K562 (cell line): ENCODE data around the gene PTPRZ1. TPM values are rescaled to one million over a fixed set of nuclear protein-coding genes. Genes with fewer than 3 reads are reported as not detected.

ENCODE experiments used
- ATAC-seq: fragments of 200-7000 bp; cut with Tn5 transposase; 3 replicates; pipeline ENCODE4 v1.9.1; 2020; ENCODE audit warnings: moderate library complexity
- BruUV-seq: library from RNA; stranded (reverse); fragments of 400-500 nt; replicated peaks from 2 replicates; lab custom pipeline; 2021; lab: Mats Ljungman, UMichigan
- CTCF ChIA-PET: fragments of 300-600 bp; formaldehyde crosslinking; extraction: SDS; loops from one replicate; lab custom pipeline; 2021; ENCODE audit warnings: low intra/inter-chr PET ratio; lab: Yijun Ruan, JAX
- POLR2A ChIA-PET: fragments of 300-600, 350-650 bp; sonication (Branson Sonifier 250); formaldehyde crosslinking; extraction: SDS; loops from one replicate; lab custom pipeline; 2021; ENCODE audit warnings: antibody characterized with exemption, inconsistent platforms; lab: Yijun Ruan, JAX
- DNase-seq, 4 experiments: peaks; one replicate each; pipeline versions ENCODE4 v3.0.0 to v3.0.0-alpha.2; 2011 to 2018; ENCODE audit warnings: low spot score in 3 of 4, mixed read lengths in 3 of 4; ENCODE audit errors: extremely low read depth in 1 of 4
- FAIRE-seq: peaks from 2 replicates; lab custom pipeline; 2011; peaks lifted over from hg19 to GRCh38; lab: Jason Lieb, UNC
- H2AFZ ChIP-seq: 2 replicates; pipeline ENCODE4 v1.6.0; 2011; ENCODE audit warnings: low read depth, low read length, control low read depth, inconsistent platforms
- H3K27ac ChIP-seq: fragments of 200-600 bp; 3 replicates; pipeline ENCODE4 v1.8.0; 2011; ENCODE audit warnings: low read depth, mild to moderate bottlenecking, control low read depth, inconsistent platforms, low read length, moderate library complexity, mixed read lengths; ENCODE audit errors: extremely low read depth
- H3K27me3 ChIP-seq, 2 experiments: fragments of 300-600 bp in 1 of 2; 2 replicates in 1 of 2; 3 replicates in 1 of 2; pipeline versions ENCODE4 v1.6.0 to v1.8.0; 2011; ENCODE audit warnings: inconsistent platforms in 2 of 2, low read length in 2 of 2, mild to moderate bottlenecking in 1 of 2, mixed read lengths in 1 of 2, moderate library complexity in 1 of 2; ENCODE audit not compliant: control insufficient read depth in 2 of 2, insufficient read depth in 2 of 2
- H3K36me3 ChIP-seq: fragments of 300-600 bp; 3 replicates; pipeline ENCODE4 v1.8.0; 2011; ENCODE audit warnings: mild to moderate bottlenecking, low read length, inconsistent platforms; ENCODE audit not compliant: control insufficient read depth, insufficient read depth
- H3K4me1 ChIP-seq, 2 experiments: fragments of 200-600 bp in 1 of 2; replicated peaks in 1 of 2; 2 replicates in 1 of 2; 3 replicates in 1 of 2; pipeline versions ENCODE4 v1.5.1 to v1.8.0; 2011; ENCODE audit warnings: inconsistent platforms in 2 of 2, low read length in 2 of 2, mild to moderate bottlenecking in 1 of 2, mixed read lengths in 1 of 2, moderate library complexity in 1 of 2; ENCODE audit not compliant: control insufficient read depth in 2 of 2, insufficient read depth in 2 of 2
- H3K4me2 ChIP-seq: 2 replicates; pipeline ENCODE4 v1.6.1; 2011; ENCODE audit warnings: low read length, control low read depth, inconsistent platforms, mixed read lengths; ENCODE audit not compliant: insufficient read depth
- H3K4me3 ChIP-seq: fragments of 200-600 bp; sonication (generic), shearing (Covaris generic); 2 replicates; pipeline ENCODE4 v1.5.1; 2016; ENCODE audit warnings: control low read depth, inconsistent platforms
- H3K79me2 ChIP-seq: fragments of 200-600 bp; 3 replicates; pipeline ENCODE4 v1.8.0; 2011; ENCODE audit warnings: low read length, inconsistent platforms; ENCODE audit not compliant: control insufficient read depth, insufficient read depth
- H3K9ac ChIP-seq, 2 experiments: 2 replicates each; pipeline versions ENCODE4 v1.6.0 to v1.6.1; 2011; ENCODE audit warnings: low read depth in 2 of 2, low read length in 2 of 2, control low read depth in 1 of 2, inconsistent platforms in 1 of 2, mild to moderate bottlenecking in 1 of 2, mixed read lengths in 1 of 2; ENCODE audit not compliant: insufficient read depth in 1 of 2
- H3K9me1 ChIP-seq: one replicate; pipeline ENCODE4 v1.6.0; 2011; ENCODE audit warnings: inconsistent platforms, mild to moderate bottlenecking, low read length, moderate library complexity; ENCODE audit not compliant: control insufficient read depth, insufficient read depth
- H3K9me3 ChIP-seq: replicated peaks from 2 replicates; pipeline ENCODE4 v1.5.1; 2011; ENCODE audit warnings: low read depth, low read length, inconsistent platforms; ENCODE audit not compliant: control insufficient read depth, insufficient read depth
- H4K20me1 ChIP-seq: replicated peaks from 2 replicates; pipeline ENCODE4 v1.6.1; 2011; ENCODE audit warnings: low read length, inconsistent platforms, mixed read lengths; ENCODE audit not compliant: control insufficient read depth, insufficient read depth
- BMI1 ChIP-seq: fragments of 150-350 bp; IDR thresholded peaks from 2 replicates; pipeline ENCODE4 v1.6.1; 2014; ENCODE audit warnings: low read length
- CEBPG ChIP-seq, 3 experiments: fragments of 200-800 bp in 1 of 3; sonication (Bioruptor generic) in 1 of 3; sonication (generic) in 1 of 3; formaldehyde crosslinking in 1 of 3; IDR thresholded peaks in 2 of 3; conservative IDR thresholded peaks in 1 of 3; 2 replicates each; pipeline versions ENCODE4 v1.6.1 to v1.8.0; 2016 to 2022; ENCODE audit warnings: missing compliant biosample characterization in 2 of 3, missing genetic modification characterization in 2 of 3, mild to moderate bottlenecking in 1 of 3, missing genetic modification reagents in 1 of 3
- COPS2 ChIP-seq: fragments of 450-650 bp; conservative IDR thresholded peaks from 2 replicates; pipeline ENCODE4 v1.6.1; 2016; ENCODE audit warnings: mild to moderate bottlenecking, moderate library complexity
- FOXK1 ChIP-seq: sonication (generic); formaldehyde crosslinking; IDR thresholded peaks from 2 replicates; pipeline ENCODE4 v1.8.0; 2022; ENCODE audit warnings: missing genetic modification reagents, mild to moderate bottlenecking, borderline replicate concordance
- HES1 ChIP-seq: fragments of 450-650 bp; IDR thresholded peaks from 2 replicates; pipeline ENCODE4 v1.6.1; 2016; ENCODE audit warnings: low read depth, mild to moderate bottlenecking, moderate library complexity
- NR4A1 ChIP-seq, 2 experiments: fragments of 250-450 bp in 1 of 2; fragments of 450-650 bp in 1 of 2; sonication (Bioruptor Pico) in 1 of 2; IDR thresholded peaks; 2 replicates each; pipeline versions ENCODE4 v1.4.0 to v1.6.1; 2016 to 2020; ENCODE audit warnings: mild to moderate bottlenecking in 2 of 2, missing compliant biosample characterization in 1 of 2, missing genetic modification characterization in 1 of 2, moderate library complexity in 1 of 2
- PURB ChIP-seq: sonication (generic); formaldehyde crosslinking; IDR thresholded peaks from 2 replicates; pipeline ENCODE4 v1.9.0; 2021; ENCODE audit warnings: low read depth, mild to moderate bottlenecking, missing genetic modification reagents
- ZBTB2 ChIP-seq: fragments of 450-650 bp; IDR thresholded peaks from 2 replicates; pipeline ENCODE4 v1.6.1; 2016; ENCODE audit warnings: antibody characterized with exemption
- ZFP1 ChIP-seq: fragments of 450-650 bp; formaldehyde crosslinking; IDR thresholded peaks from 2 replicates; pipeline ENCODE4 v1.4.0; 2020; ENCODE audit warnings: mild to moderate bottlenecking, mixed read lengths
- ZNF407 ChIP-seq: fragments of 450-650 bp; IDR thresholded peaks from 2 replicates; pipeline ENCODE4 v1.6.1; 2016; ENCODE audit warnings: low read depth
- ZZZ3 ChIP-seq: fragments of 450-650 bp; IDR thresholded peaks from 2 replicates; pipeline ENCODE4 v1.6.1; 2016; ENCODE audit warnings: antibody characterized with exemption, mild to moderate bottlenecking, moderate library complexity
- WGBS: fragments of 100-300 bp; shearing (Covaris generic); methylation state at CpG from one replicate; pipeline ENCODE4 v1.1.6; 2016; ENCODE audit warnings: low coverage, mixed read lengths; ENCODE audit not compliant: insufficient coverage; ENCODE audit errors: missing lambda C conversion rate; 5-methylcytosine and 5-hydroxymethylcytosine counted together
- in situ Hi-C: fragments of 300-500 bp; cut with MboI; formaldehyde crosslinking; loops from 4 replicates; pipeline ENCODE4 v1.15.0; 2018; ENCODE audit warnings: inconsistent platforms, mixed read lengths
- intact Hi-C: fragments of 100-400 bp; cut with micrococcal nuclease; formaldehyde crosslinking; loops from 2 replicates; pipeline ENCODE4 v1.14.2; 2022
- polyA plus RNA-seq, 8 experiments: library from polyadenylated mRNA; depleted of rRNA in 4 of 8; stranded (reverse) in 5 of 8; unstranded in 3 of 8; fragments of >200 nt; fragmentation: Nextera tagmentation in 2 of 8; fragmentation: Illumina TruSeq in 1 of 8; extraction: Ambion mirVana in 2 of 8; extraction: Trizol in 1 of 8; gene quantifications; 2 replicates each; pipeline versions ENCODE4 v1.2.1 to v1.2.3, GENCODE V29; 2011 to 2014; ENCODE audit warnings: inconsistent platforms in 1 of 8, missing spikeins in 1 of 8
- total RNA-seq, 7 experiments: library from RNA; depleted of rRNA in 6 of 7; stranded (reverse); fragments of >200 nt in 6 of 7; fragmentation: Illumina TruSeq in 2 of 7; extraction: Trizol in 2 of 7; gene quantifications; 2 replicates each; pipeline versions ENCODE4 v1.2.1 to v1.2.3, GENCODE V29; 2011 to 2021; ENCODE audit warnings: low replicate concordance in 1 of 7

Gene PTPRZ1
- total and polyA plus RNA-seq, 9 of the 15 experiments (the other 6 are each of a cell fraction or from before 2014, with no cell fraction given), result 0.04 TPM; not detected in 7

GRCh38 chr7:122100021-122100420 lies 227.1 kb downstream of the PTPRZ1 start:
- H2AFZ ChIP-seq, result no peak overlapping the region
- DNase-seq (no peak), FAIRE-seq (no peak), ATAC-seq (no peak)
- H3K4me1 ChIP-seq, result no peaks in the 10 kb centered on the region
- ChIA-PET POLR2A (no interaction called here), CTCF (no interaction called here)
- no peak overlapping the region for H3K4me2 ChIP-seq
- WGBS, result 2% methylated on average over 3 of the region's 3 CpGs
- no TSS peak for BruUV-seq
- H3K9ac ChIP-seq, result no peak overlapping the region
- H3K9me3 ChIP-seq, result no peaks in the 10 kb centered on the region; the same call in 1 of the 2 replicates
- H3K27ac ChIP-seq, result no peak overlapping the region
- H3K9me1 ChIP-seq, result no peaks in the 10 kb centered on the region
- in situ Hi-C loops, result no loop called here
- H3K79me2 ChIP-seq, result no peaks in the 10 kb centered on the region
- no peaks in the 10 kb centered on the region for H4K20me1 ChIP-seq
- H3K36me3 ChIP-seq, result no peaks in the 10 kb centered on the region
- H3K4me3 ChIP-seq, result no peak overlapping the region
- intact Hi-C loops, result no loop called here
- H3K27me3 ChIP-seq, result no peaks in the 10 kb centered on the region
- TF ChIP-seq FOXK1 (CRISPR knock-in tag), result no peak
- no peak for TF ChIP-seq ZFP1 (CRISPR knock-in tag)
- TF ChIP-seq COPS2, result no peak
- no peak for TF ChIP-seq ZBTB2
- TF ChIP-seq ZZZ3, result no peak
- TF ChIP-seq BMI1, result no peak
- TF ChIP-seq CEBPG (CRISPR knock-in tag; IDR thresholded peaks at IDR 0.05), result no peak
- no peak for TF ChIP-seq CEBPG (tag; conservative IDR thresholded peaks at IDR 0.05 in 1 of 2, IDR thresholded peaks at IDR 0.05 in 1 of 2)
- TF ChIP-seq ZNF407, result no peak
- TF ChIP-seq HES1, result no peak
- no peak for TF ChIP-seq PURB (CRISPR knock-in tag)
- no peak for TF ChIP-seq NR4A1 (CRISPR knock-in tag; IDR thresholded peaks at IDR 0.05)
- TF ChIP-seq NR4A1 (tag; IDR thresholded peaks at IDR 0.05), result no peak
